WTC11 (cell line): Measurements from ENCODE around the gene HSD17B8.
"Not testable (repeated sequence)": the region's sequence is repeated elsewhere in the genome, so short reads cannot be mapped to it uniquely, and the experiment has no call there.

Experiments
- NR1H2 ChIP-seq: sonication (generic); formaldehyde crosslinking; IDR thresholded peaks from 2 replicates; pipeline ENCODE4 v1.9.0; 2021; ENCODE audit warnings: mild to moderate bottlenecking, moderate library complexity, missing genetic modification reagents
- ZNF138 ChIP-seq: sonication (generic); formaldehyde crosslinking; conservative IDR thresholded peaks from 2 replicates; pipeline ENCODE4 v1.8.1; 2022; ENCODE audit warnings: mild to moderate bottlenecking, moderate library complexity, missing genetic modification reagents

- not testable (repeated sequence) for TF ChIP-seq ZNF138; NR1H2 (CRISPR knock-in tag)
Measured at GRCh38 chr6:33226503-33227120, 22.2 kb downstream of the HSD17B8 start.
